Measurements from ENCODE around the gene CHRDL2. TPM values are rescaled to one million over a fixed set of nuclear protein-coding genes. Genes with fewer than 3 reads are reported as not detected.

The CHRDL2 gene
- total and polyA plus RNA-seq, 2 donors from 2014 or later = 2.0 to 3.9 TPM

DNA sequence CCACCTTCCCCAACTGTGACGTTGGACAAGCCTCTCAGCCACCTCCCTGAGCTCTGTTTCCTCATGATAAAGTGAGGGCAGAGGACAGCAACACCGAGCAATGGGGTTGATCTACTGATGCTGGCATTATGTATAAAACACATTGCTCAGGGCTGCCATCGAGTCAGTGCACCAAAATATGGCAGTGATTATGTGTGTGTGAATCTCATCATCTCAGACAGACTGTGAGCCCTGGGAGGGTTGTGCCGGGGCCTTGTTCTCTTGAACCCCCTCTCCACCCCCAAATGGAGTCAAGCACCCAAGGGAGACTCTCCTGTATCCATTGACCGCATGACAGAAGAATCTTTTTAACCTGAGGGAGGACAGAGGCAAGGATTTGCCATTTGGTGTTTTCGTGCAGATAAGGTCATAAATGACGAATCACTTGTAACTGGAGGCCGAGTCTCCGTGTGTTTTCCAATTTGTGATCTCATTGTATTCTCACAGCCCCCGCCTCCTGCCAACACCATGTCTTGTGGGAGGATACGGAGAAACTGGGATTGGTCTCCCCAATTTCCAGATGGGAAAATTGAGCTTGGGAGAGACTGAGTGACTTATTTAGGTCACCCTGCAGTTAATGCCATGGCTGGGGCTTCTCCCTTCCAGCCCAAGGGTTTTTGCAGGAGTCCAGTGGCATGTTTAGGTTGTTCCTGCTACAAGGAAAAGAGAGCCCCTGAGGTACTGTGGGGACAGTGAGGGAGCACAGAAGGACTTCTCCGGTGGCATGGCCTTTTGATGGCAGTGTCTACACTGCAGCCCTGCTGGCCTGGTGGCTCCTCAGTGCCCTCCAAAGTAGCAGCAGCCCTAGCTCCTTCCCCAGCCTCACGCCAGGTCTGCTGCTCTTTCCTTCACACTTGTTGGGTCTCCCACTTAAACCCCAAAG is 52.4 kb downstream of the CHRDL2 start:
- DNase-seq = peak in 2 of 5 donors; percentile 3 to 26
- no peak overlapping the region for H3K9ac ChIP-seq (ENCODE audit: low read length in 3 of 3)
- FAIRE-seq = no peak
- H3K4me1 ChIP-seq (ENCODE audit: control insufficient read depth in 2 of 3, insufficient read depth in 2 of 3, low read depth in 1 of 3, low read length in 3 of 3) = peaks cover 0 to 6% (median 0%) of the 10 kb centered on the region in 3 donors
- TF ChIP-seq, protein P1, sequence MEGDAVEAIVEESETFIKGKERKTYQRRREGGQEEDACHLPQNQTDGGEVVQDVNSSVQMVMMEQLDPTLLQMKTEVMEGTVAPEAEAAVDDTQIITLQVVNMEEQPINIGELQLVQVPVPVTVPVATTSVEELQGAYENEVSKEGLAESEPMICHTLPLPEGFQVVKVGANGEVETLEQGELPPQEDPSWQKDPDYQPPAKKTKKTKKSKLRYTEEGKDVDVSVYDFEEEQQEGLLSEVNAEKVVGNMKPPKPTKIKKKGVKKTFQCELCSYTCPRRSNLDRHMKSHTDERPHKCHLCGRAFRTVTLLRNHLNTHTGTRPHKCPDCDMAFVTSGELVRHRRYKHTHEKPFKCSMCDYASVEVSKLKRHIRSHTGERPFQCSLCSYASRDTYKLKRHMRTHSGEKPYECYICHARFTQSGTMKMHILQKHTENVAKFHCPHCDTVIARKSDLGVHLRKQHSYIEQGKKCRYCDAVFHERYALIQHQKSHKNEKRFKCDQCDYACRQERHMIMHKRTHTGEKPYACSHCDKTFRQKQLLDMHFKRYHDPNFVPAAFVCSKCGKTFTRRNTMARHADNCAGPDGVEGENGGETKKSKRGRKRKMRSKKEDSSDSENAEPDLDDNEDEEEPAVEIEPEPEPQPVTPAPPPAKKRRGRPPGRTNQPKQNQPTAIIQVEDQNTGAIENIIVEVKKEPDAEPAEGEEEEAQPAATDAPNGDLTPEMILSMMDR (IDR thresholded peaks at IDR 0.05; ENCODE audit: borderline replicate concordance, extremely low read depth, insufficient read depth) = no peak
- H3K27ac ChIP-seq (ENCODE audit: low read depth in 2 of 2, low read length in 2 of 2) = no peak overlapping the region
- H3K36me3 ChIP-seq (ENCODE audit: control insufficient read depth in 2 of 3, insufficient read depth in 3 of 3, low read length in 3 of 3) = no peaks in the 10 kb centered on the region
- H3K9me3 ChIP-seq (ENCODE audit: control insufficient read depth in 2 of 3, insufficient read depth in 1 of 3, low read length in 3 of 3) = no peaks in the 10 kb centered on the region
- H3K27me3 ChIP-seq (ENCODE audit: control insufficient read depth, insufficient read depth, low read length) = no peaks in the 10 kb centered on the region
- intact Hi-C loops (cut with DNase I) = no loop called here
- H3K4me3 ChIP-seq (ENCODE audit: low read length in 3 of 3) = no peak overlapping the region

DNA sequence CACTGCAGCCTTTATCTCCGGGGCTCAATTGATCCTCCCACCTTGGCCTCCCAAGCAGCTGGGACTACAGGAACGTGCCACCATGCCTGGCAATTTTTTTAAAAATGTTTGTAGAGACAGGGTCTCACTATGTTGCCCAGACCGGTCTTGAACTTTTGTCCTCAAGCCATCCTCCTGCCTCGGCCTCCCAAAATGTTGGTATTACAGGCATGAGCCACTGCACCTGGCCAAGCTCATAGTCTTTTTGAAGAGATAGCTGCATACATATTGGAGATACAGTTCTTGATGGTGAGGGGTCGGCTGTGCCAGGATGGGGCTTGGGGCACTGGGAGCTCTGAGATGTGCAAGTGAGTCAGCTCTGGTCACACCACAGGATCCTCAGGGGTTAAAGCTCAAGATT is 53.2 kb downstream of the CHRDL2 start:
- FAIRE-seq (no peak), DNase-seq (peak in 1 of 5 donors; percentile 29)
- no peaks in the 10 kb centered on the region for H3K9me3 ChIP-seq (ENCODE audit: control insufficient read depth in 2 of 3, insufficient read depth in 1 of 3, low read length in 3 of 3)
- no peak overlapping the region for H3K4me3 ChIP-seq (ENCODE audit: low read length in 3 of 3)
- H3K9ac ChIP-seq (ENCODE audit: low read length in 3 of 3) = no peak overlapping the region
- intact Hi-C loops (cut with DNase I) = no loop called here
- no peaks in the 10 kb centered on the region for H3K27me3 ChIP-seq (ENCODE audit: control insufficient read depth, insufficient read depth, low read length)
- TF ChIP-seq, protein P1 (IDR thresholded peaks at IDR 0.05; ENCODE audit: borderline replicate concordance, extremely low read depth, insufficient read depth) = no peak
- H3K36me3 ChIP-seq (ENCODE audit: control insufficient read depth in 2 of 3, insufficient read depth in 3 of 3, low read length in 3 of 3) = no peaks in the 10 kb centered on the region
- no peak overlapping the region for H3K27ac ChIP-seq (ENCODE audit: low read depth in 2 of 2, low read length in 2 of 2)
- H3K4me1 ChIP-seq (ENCODE audit: control insufficient read depth in 2 of 3, insufficient read depth in 2 of 3, low read depth in 1 of 3, low read length in 3 of 3) = peaks cover 0 to 6% (median 0%) of the 10 kb centered on the region in 3 donors

DNA sequence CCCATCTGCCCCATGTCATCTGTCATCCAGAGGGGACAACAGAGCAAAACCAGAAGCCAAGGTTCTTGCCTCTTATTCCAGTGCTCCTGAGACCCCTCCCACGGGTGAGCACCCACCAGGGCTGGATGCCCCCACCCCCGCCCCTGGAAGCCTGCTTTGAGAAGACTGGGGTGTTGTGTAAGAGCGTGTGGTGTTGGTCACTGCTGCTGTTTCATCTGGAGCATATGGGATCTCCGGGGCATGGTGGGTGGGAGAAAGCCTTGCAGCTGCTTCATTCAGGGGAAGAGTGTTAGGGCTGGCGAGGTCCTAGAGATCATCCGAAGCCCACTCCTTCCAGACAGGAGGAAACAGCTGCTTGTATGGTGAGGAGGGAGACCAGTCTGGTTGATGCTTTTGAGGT is 54.1 kb downstream of the CHRDL2 start:
- H3K9ac ChIP-seq (ENCODE audit: low read length in 3 of 3) = no peak overlapping the region
- intact Hi-C loops (cut with DNase I) = no loop called here
- no peak overlapping the region for H3K4me3 ChIP-seq (ENCODE audit: low read length in 3 of 3)
- TF ChIP-seq, protein P1 (IDR thresholded peaks at IDR 0.05; ENCODE audit: borderline replicate concordance, extremely low read depth, insufficient read depth) = no peak
- no peak overlapping the region for H3K27ac ChIP-seq (ENCODE audit: low read depth in 2 of 2, low read length in 2 of 2)
- FAIRE-seq = no peak
- no peaks in the 10 kb centered on the region for H3K9me3 ChIP-seq (ENCODE audit: control insufficient read depth in 2 of 3, insufficient read depth in 1 of 3, low read length in 3 of 3)
- H3K4me1 ChIP-seq (ENCODE audit: control insufficient read depth in 2 of 3, insufficient read depth in 2 of 3, low read depth in 1 of 3, low read length in 3 of 3) = peaks cover 0 to 6% (median 0%) of the 10 kb centered on the region in 3 donors
- no peaks in the 10 kb centered on the region for H3K36me3 ChIP-seq (ENCODE audit: control insufficient read depth in 2 of 3, insufficient read depth in 3 of 3, low read length in 3 of 3)
- DNase-seq = peak in 2 of 5 donors; percentile 17 to 26
- no peaks in the 10 kb centered on the region for H3K27me3 ChIP-seq (ENCODE audit: control insufficient read depth, insufficient read depth, low read length)
